Liver (tissue), 9 donors: ENCODE measurements around the gene ITGA8. TPM values are rescaled to one million over a fixed set of nuclear protein-coding genes. Genes with fewer than 3 reads are reported as not detected.

Experiments used
- DNase-seq: peaks from one replicate; pipeline ENCODE4 v3.0.0-alpha.2; 2017; ENCODE audit warnings: low spot score
- H3K27ac ChIP-seq, 2 donors: one replicate each; pipeline ENCODE4 v1.7.0; 2013; ENCODE audit warnings: inconsistent platforms in 2 of 2, low read length in 2 of 2, control low read depth in 1 of 2, low read depth in 1 of 2, mild to moderate bottlenecking in 1 of 2
- H3K27me3 ChIP-seq, 4 donors: one replicate each; pipeline versions ENCODE4 v1.6.1 to v1.7.0; 2013; ENCODE audit warnings: low read length in 3 of 4, inconsistent platforms in 1 of 4, mild to moderate bottlenecking in 1 of 4, moderate library complexity in 1 of 4; ENCODE audit not compliant: control insufficient read depth in 4 of 4, insufficient read depth in 4 of 4
- H3K36me3 ChIP-seq, 4 donors: one replicate each; pipeline versions ENCODE4 v1.6.1 to v1.7.0; 2013; ENCODE audit warnings: low read length in 3 of 4, mild to moderate bottlenecking in 3 of 4, low read depth in 1 of 4, moderate library complexity in 1 of 4; ENCODE audit not compliant: control insufficient read depth in 4 of 4, insufficient read depth in 3 of 4
- H3K4me1 ChIP-seq, 4 donors: one replicate each; pipeline versions ENCODE4 v1.6.1 to v1.7.0; 2013; ENCODE audit warnings: low read length in 3 of 4, mild to moderate bottlenecking in 3 of 4, moderate library complexity in 1 of 4; ENCODE audit not compliant: control insufficient read depth in 4 of 4, insufficient read depth in 4 of 4
- H3K4me3 ChIP-seq, 3 donors: one replicate each; pipeline versions ENCODE4 v1.6.1 to v1.7.0; 2013; ENCODE audit warnings: low read length in 3 of 3, control low read depth in 1 of 3, low read depth in 1 of 3, mild to moderate bottlenecking in 1 of 3
- H3K9ac ChIP-seq, 2 donors: one replicate each; pipeline ENCODE4 v1.7.0; 2013; ENCODE audit warnings: low read length in 2 of 2, mild to moderate bottlenecking in 2 of 2, moderate library complexity in 2 of 2, control low read depth in 1 of 2, low read depth in 1 of 2
- H3K9me3 ChIP-seq, 4 donors: one replicate each; pipeline versions ENCODE4 v1.6.1 to v1.7.0; 2013; ENCODE audit warnings: low read length in 3 of 4; ENCODE audit not compliant: control insufficient read depth in 4 of 4
- ATF3 ChIP-seq: IDR thresholded peaks from 2 replicates; pipeline ENCODE4 v1.6.1; 2016; ENCODE audit warnings: antibody characterized with exemption
- CTCF ChIP-seq: fragments of 150-350 bp; IDR thresholded peaks from 2 replicates; pipeline ENCODE4 v1.5.1; 2017; ENCODE audit warnings: improper control_type of control experiment, low read depth, low read length; ENCODE audit not compliant: missing input control
- EGR1 ChIP-seq, 2 donors: IDR thresholded peaks; 2 replicates each; pipeline ENCODE4 v1.6.1; 2016 to 2018; ENCODE audit warnings: antibody characterized with exemption in 2 of 2, low read depth in 2 of 2
- FOXA1 ChIP-seq: IDR thresholded peaks from 2 replicates; pipeline ENCODE4 v1.6.1; 2016; ENCODE audit warnings: antibody characterized with exemption
- FOXA2 ChIP-seq: IDR thresholded peaks from 2 replicates; pipeline ENCODE4 v1.6.1; 2016; ENCODE audit warnings: antibody characterized with exemption
- GABPA ChIP-seq, 2 donors: IDR thresholded peaks in 1 of 2; conservative IDR thresholded peaks in 1 of 2; 2 replicates each; pipeline ENCODE4 v1.6.1; 2016; ENCODE audit warnings: antibody characterized with exemption in 2 of 2, mild to moderate bottlenecking in 1 of 2, moderate library complexity in 1 of 2
- HNF4A ChIP-seq, 2 donors: conservative IDR thresholded peaks; 2 replicates each; pipeline ENCODE4 v1.6.1; 2016; ENCODE audit warnings: antibody characterized with exemption in 2 of 2, mild to moderate bottlenecking in 2 of 2
- HNF4G ChIP-seq: IDR thresholded peaks from 2 replicates; pipeline ENCODE4 v1.6.1; 2016; ENCODE audit warnings: antibody characterized with exemption
- JUND ChIP-seq, 2 donors: IDR thresholded peaks; 2 replicates each; pipeline ENCODE4 v1.6.1; 2016; ENCODE audit warnings: antibody characterized with exemption in 2 of 2
- MAX ChIP-seq: IDR thresholded peaks from 2 replicates; pipeline ENCODE4 v1.6.1; 2016; ENCODE audit warnings: antibody characterized with exemption
- NR2F2 ChIP-seq: IDR thresholded peaks from 2 replicates; pipeline ENCODE4 v1.6.1; 2016; ENCODE audit warnings: antibody characterized with exemption
- RAD21 ChIP-seq, 2 donors: IDR thresholded peaks; 2 replicates each; pipeline ENCODE4 v1.6.1; 2016; ENCODE audit warnings: antibody characterized with exemption in 2 of 2, mild to moderate bottlenecking in 2 of 2
- REST ChIP-seq: IDR thresholded peaks from 2 replicates; pipeline ENCODE4 v1.6.1; 2016; ENCODE audit warnings: antibody characterized with exemption, mild to moderate bottlenecking
- RXRA ChIP-seq, 2 donors: IDR thresholded peaks; 2 replicates each; pipeline ENCODE4 v1.6.1; 2017 to 2018; ENCODE audit warnings: antibody characterized with exemption in 2 of 2, mild to moderate bottlenecking in 1 of 2
- SP1 ChIP-seq: IDR thresholded peaks from 2 replicates; pipeline ENCODE4 v1.6.1; 2018; ENCODE audit warnings: antibody characterized with exemption, mild to moderate bottlenecking
- TAF1 ChIP-seq: conservative IDR thresholded peaks from 2 replicates; pipeline ENCODE4 v1.6.1; 2016; ENCODE audit warnings: antibody characterized with exemption, mild to moderate bottlenecking
- YY1 ChIP-seq: IDR thresholded peaks from 2 replicates; pipeline ENCODE4 v1.6.1; 2016; ENCODE audit warnings: antibody characterized with exemption, mild to moderate bottlenecking
- ZBTB33 ChIP-seq: IDR thresholded peaks from 2 replicates; pipeline ENCODE4 v1.6.1; 2016; ENCODE audit warnings: antibody characterized with exemption
- WGBS: extraction: QIAGEN DNeasy Blood & Tissue Kit; methylation state at CpG from one replicate; pipeline ENCODE4 v1.1.7; 2013; 5-methylcytosine and 5-hydroxymethylcytosine counted together
- polyA plus RNA-seq, 2 donors: library from polyadenylated mRNA; stranded (reverse) in 1 of 2; unstranded in 1 of 2; fragments of 200-250 nt in 1 of 2; fragments of >200 nt in 1 of 2; fragmentation: Nextera tagmentation in 1 of 2; extraction: Ambion mirVana in 1 of 2; gene quantifications; one replicate each; pipeline versions ENCODE4 v1.2.1 to v1.2.3, GENCODE V29; 2013 to 2015
- total RNA-seq, 2 donors: library from RNA; depleted of rRNA; stranded (reverse); fragments of >200 nt; gene quantifications; one replicate each; pipeline ENCODE4 v1.2.3, GENCODE V29; 2014
- donor health status: healthy.
- donor health status: healthy.
- donor health status: healthy.
- donor health status: healthy.
- donor health status: healthy.

Gene ITGA8
- total and polyA plus RNA-seq, 4 donors: 0.06 to 1.0 (median 0.60) TPM

- H3K36me3 ChIP-seq: no peaks in the 10 kb centered on the region
- H3K27me3 ChIP-seq: no peaks in the 10 kb centered on the region
- no peak overlapping the region for H3K27ac ChIP-seq
- H3K9ac ChIP-seq: no peak overlapping the region
- peaks cover 0 to 1% (median 0%) of the 10 kb centered on the region in 4 donors for H3K9me3 ChIP-seq
- H3K4me3 ChIP-seq: no peak overlapping the region
- no peak for DNase-seq
- no peaks in the 10 kb centered on the region for H3K4me1 ChIP-seq
- TF ChIP-seq HNF4G: no peak
- no peak for TF ChIP-seq ATF3
- TF ChIP-seq RXRA (IDR thresholded peaks at IDR 0.05): no peak
- TF ChIP-seq SP1: no peak
- TF ChIP-seq CTCF: no peak
- no peak for TF ChIP-seq ZBTB33
- TF ChIP-seq JUND (IDR thresholded peaks at IDR 0.05): no peak
- no peak for TF ChIP-seq FOXA1
- 81% methylated on average over 7 of the region's 7 CpGs for WGBS
Measured at GRCh38 chr10:15729890-15730289, 10.2 kb upstream of the ITGA8 start.

- DNase-seq: no peak
- Histone ChIP-seq H3K4me1 (no peaks in the 10 kb centered on the region), H3K9ac (no peak overlapping the region), H3K4me3 (no peak overlapping the region), H3K27me3 (peaks cover 0 to 4% (median 0%) of the 10 kb centered on the region in 4 donors), H3K27ac (no peak overlapping the region), H3K36me3 (no peaks in the 10 kb centered on the region), H3K9me3 (peaks cover 0 to 1% (median 0%) of the 10 kb centered on the region in 4 donors)
- 75% methylated on average over 1 of the region's 1 CpG for WGBS
- no peak for TF ChIP-seq RAD21 (IDR thresholded peaks at IDR 0.05)
- TF ChIP-seq RXRA (IDR thresholded peaks at IDR 0.05): no peak
- no peak for TF ChIP-seq CTCF
- no peak for TF ChIP-seq HNF4A (conservative IDR thresholded peaks at IDR 0.05)
- TF ChIP-seq REST: no peak
- TF ChIP-seq YY1: no peak
- no peak for TF ChIP-seq EGR1 (IDR thresholded peaks at IDR 0.05; ENCODE audit: low read depth in 2 of 2)
- no peak for TF ChIP-seq SP1
- no peak for TF ChIP-seq ATF3
- no peak for TF ChIP-seq MAX
- no peak for TF ChIP-seq GABPA (IDR thresholded peaks at IDR 0.05 in 1 of 2, conservative IDR thresholded peaks at IDR 0.05 in 1 of 2)
- no peak for TF ChIP-seq TAF1
- no peak for TF ChIP-seq NR2F2
- TF ChIP-seq ZBTB33: no peak
- no peak for TF ChIP-seq FOXA2
- no peak for TF ChIP-seq FOXA1
- no peak for TF ChIP-seq JUND (IDR thresholded peaks at IDR 0.05)
- TF ChIP-seq HNF4G: no peak
Measured at GRCh38 chr10:15726042-15726441, 6.3 kb upstream of the ITGA8 start.
